ENCODE data around the gene KCTD1. TPM values are rescaled to one million over a fixed set of nuclear protein-coding genes. Genes with fewer than 3 reads are reported as not detected.

KCTD1 gene
- total and polyA plus RNA-seq, 10 of the 15 experiments (the other 5 are each of a cell fraction or from before 2014, with no cell fraction given), result 1.5 to 13.4 (median 5.5) TPM

- TF ChIP-seq HSF1 (IDR thresholded peaks at IDR 0.05; ENCODE audit: low read depth, low read length) (no peak), STAT1 (conservative IDR thresholded peaks at IDR 0.05) (no peak), ZNF24 (IDR thresholded peaks at IDR 0.05) (no peak), WRNIP1 (IDR thresholded peaks at IDR 0.05; ENCODE audit: borderline replicate concordance, low read depth, low read length) (no peak), PAX8 (IDR thresholded peaks at IDR 0.05) (no peak), RBBP5 (conservative IDR thresholded peaks at IDR 0.05) (no peak), CBX5 (IDR thresholded peaks at IDR 0.05; ENCODE audit: low read depth) (no peak), CEBPZ (IDR thresholded peaks at IDR 0.05; ENCODE audit: low read depth, low read length) (no peak)
These were observed 18.7 kb upstream of the KCTD1 start (continued) for GRCh38 chr18:26566874-26567555.

GRCh38 chr18:26565514-26565913 is 17.2 kb upstream of the KCTD1 start:
- Histone ChIP-seq H3K36me3 (ENCODE audit: control insufficient read depth in 2 of 2, insufficient read depth in 2 of 2, low read length in 1 of 2) (no peaks in the 10 kb centered on the region), H3K4me1 (ENCODE audit: control insufficient read depth, insufficient read depth, low read length) (no peaks in the 10 kb centered on the region), H2AFZ (ENCODE audit: control insufficient read depth, low read depth, low read length) (no peak overlapping the region), H3K4me2 (ENCODE audit: control insufficient read depth, insufficient read depth) (no peak overlapping the region), H3K27ac (ENCODE audit: control insufficient read depth, insufficient read depth) (no peak overlapping the region), H3K27me3 (replicated peaks in 1 of 2; ENCODE audit: control insufficient read depth in 2 of 2, insufficient read depth in 2 of 2, low read length in 1 of 2) (no peaks in the 10 kb centered on the region), H3K9ac (ENCODE audit: control insufficient read depth, insufficient read depth, low read length) (no peak overlapping the region), H4K20me1 (ENCODE audit: control insufficient read depth, insufficient read depth) (no peaks in the 10 kb centered on the region), H3K4me3 (no peak overlapping the region), H3K79me2 (ENCODE audit: control insufficient read depth, insufficient read depth, low read length) (no peaks in the 10 kb centered on the region), H3K9me3 (replicated peaks; ENCODE audit: control insufficient read depth, insufficient read depth, low read length) (no peaks in the 10 kb centered on the region)
- FAIRE-seq, result no peak
- ChIA-PET SMC1A (ENCODE audit: uncharacterized antibody, unreplicated experiment) (interaction anchor here (1.4 kb wide), 1 partner anchor 160 kb away, joined by 4 read pairs; no protein-coding TSS in a partner anchor), RAD21 (ENCODE audit: unreplicated experiment) (interaction anchor here (1.5 kb wide), 1 partner anchor 181 kb away, joined by 5 read pairs; no protein-coding TSS in a partner anchor), POLR2A (no interaction called here), CTCF (interaction anchor here (2.0 kb wide), 1 partner anchor 182 kb away, joined by 5 read pairs; no protein-coding TSS in a partner anchor)
- ATAC-seq, result no peak
- TF ChIP-seq CREM (IDR thresholded peaks at IDR 0.05; ENCODE audit: low read depth) (no peak), E2F8 (IDR thresholded peaks at IDR 0.05; ENCODE audit: low read depth, partially characterized antibody) (no peak), SP1 (IDR thresholded peaks at IDR 0.05; ENCODE audit: low read depth, low read length) (no peak), ZNF24 (IDR thresholded peaks at IDR 0.05) (no peak), CHD4 (IDR thresholded peaks at IDR 0.05) (no peak), MLLT1 (IDR thresholded peaks at IDR 0.05) (no peak), HDAC6 (IDR thresholded peaks at IDR 0.05; ENCODE audit: unreplicated experiment) (no peak), SIX5 (IDR thresholded peaks at IDR 0.05; ENCODE audit: low read depth, low read length, severe bottlenecking) (no peak)
- no TSS peak for BruUV-seq (replicated peaks)
- no peak for DNase-seq (ENCODE audit: low read depth, low spot score)
- in situ Hi-C loops (cut with MboI) (no loop called here), intact Hi-C loops (cut with micrococcal nuclease; ENCODE audit: unreplicated experiment) (no loop called here)
